CD4-positive, alpha-beta T cell (primary cell): Measurements from ENCODE around the gene SOWAHC. TPM values are rescaled to one million over a fixed set of nuclear protein-coding genes. Genes with fewer than 3 reads are reported as not detected.

ENCODE experiments used
- ATAC-seq: fragments of 200-7000 bp; cut with Tn5 transposase; one replicate; pipeline ENCODE4 v1.10.0; 2022; ENCODE audit warnings: mild to moderate bottlenecking; ENCODE audit not compliant: poor library complexity
- CTCF ChIA-PET: fragments of 350-600 bp; sonication (Branson Sonifier 250); formaldehyde crosslinking; loops from one replicate; lab custom pipeline; 2021; ENCODE audit warnings: antibody characterized with exemption, inconsistent platforms; lab: Charles Lee
- POLR2A ChIA-PET: fragments of 350-600 bp; sonication (Branson Sonifier 250); formaldehyde crosslinking; loops from one replicate; lab custom pipeline; 2021; ENCODE audit warnings: antibody characterized with exemption, inconsistent platforms; lab: Charles Lee
- DNase-seq, 14 experiments: peaks; one replicate each; pipeline ENCODE4 v3.0.0-alpha.2; 2013 to 2020; ENCODE audit warnings: mixed read lengths in 2 of 14
- H3K27ac ChIP-seq, 2 donors: one replicate each; pipeline versions ENCODE4 v1.5.1 to v1.7.0; 2013; ENCODE audit warnings: low read length in 2 of 2, low read depth in 1 of 2, mild to moderate bottlenecking in 1 of 2
- H3K27me3 ChIP-seq, 2 experiments: 1 replicate in 1 of 2; 2 replicates in 1 of 2; pipeline versions ENCODE4 v1.6.1 to v1.7.0; 2013; ENCODE audit warnings: low read length in 2 of 2, control low read depth in 1 of 2, mild to moderate bottlenecking in 1 of 2, moderate library complexity in 1 of 2; ENCODE audit not compliant: insufficient read depth in 2 of 2, control insufficient read depth in 1 of 2
- H3K36me3 ChIP-seq: one replicate; pipeline ENCODE4 v1.6.1; 2013; ENCODE audit warnings: low read length, control low read depth; ENCODE audit not compliant: insufficient read depth
- H3K4me1 ChIP-seq: one replicate; pipeline ENCODE4 v1.6.1; 2013; ENCODE audit warnings: low read length, control low read depth; ENCODE audit not compliant: insufficient read depth
- H3K4me3 ChIP-seq: one replicate; pipeline ENCODE4 v1.5.1; 2013; ENCODE audit warnings: mild to moderate bottlenecking, low read length, moderate library complexity
- H3K9me3 ChIP-seq, 2 experiments: 1 replicate in 1 of 2; 2 replicates in 1 of 2; pipeline versions ENCODE4 v1.6.1 to v1.7.0; 2013; ENCODE audit warnings: low read length in 2 of 2, mild to moderate bottlenecking in 2 of 2, control low read depth in 1 of 2, moderate library complexity in 1 of 2; ENCODE audit not compliant: control insufficient read depth in 1 of 2, insufficient read depth in 1 of 2
- H3K27ac Mint-ChIP-seq: one replicate; pipeline ENCODE4 v1.8.0; 2020; ENCODE audit warnings: mixed read lengths
- H3K27me3 Mint-ChIP-seq: one replicate; pipeline ENCODE4 v1.8.0; 2021; ENCODE audit warnings: mixed read lengths
- H3K36me3 Mint-ChIP-seq: one replicate; pipeline ENCODE4 v1.8.0; 2021; ENCODE audit warnings: low read depth, mixed read lengths
- H3K4me1 Mint-ChIP-seq: one replicate; pipeline ENCODE4 v1.8.0; 2021; ENCODE audit warnings: low read depth, mixed read lengths
- H3K4me3 Mint-ChIP-seq: one replicate; pipeline ENCODE4 v1.8.0; 2020; ENCODE audit warnings: mild to moderate bottlenecking, mixed read lengths
- H3K9me3 Mint-ChIP-seq: one replicate; pipeline ENCODE4 v1.8.0; 2020; ENCODE audit warnings: mixed read lengths
- CTCF ChIP-seq: fragments of 200-600 bp; IDR thresholded peaks from one replicate; pipeline ENCODE4 v1.8.0; 2022; ENCODE audit warnings: antibody characterized with exemption, mild to moderate bottlenecking
- intact Hi-C, 2 experiments: fragments of 100-400 bp; cut with DNase I in 1 of 2; cut with micrococcal nuclease in 1 of 2; formaldehyde crosslinking; loops; one replicate each; pipeline versions ENCODE4 v1.15.1 to v1.9.0; 2023 to 2025; cut with DNase I, micrococcal nuclease
- total RNA-seq, 174 experiments: library from RNA in 2 of 174; stranded (reverse) in 2 of 174; gene quantifications; one replicate each; pipeline ENCODE4 v1.2.3 and lab custom pipeline; 2021 to 2026

The SOWAHC gene
- total RNA-seq, 2 experiments from 2014 or later, result 1.3 to 1.6 TPM

DNA sequence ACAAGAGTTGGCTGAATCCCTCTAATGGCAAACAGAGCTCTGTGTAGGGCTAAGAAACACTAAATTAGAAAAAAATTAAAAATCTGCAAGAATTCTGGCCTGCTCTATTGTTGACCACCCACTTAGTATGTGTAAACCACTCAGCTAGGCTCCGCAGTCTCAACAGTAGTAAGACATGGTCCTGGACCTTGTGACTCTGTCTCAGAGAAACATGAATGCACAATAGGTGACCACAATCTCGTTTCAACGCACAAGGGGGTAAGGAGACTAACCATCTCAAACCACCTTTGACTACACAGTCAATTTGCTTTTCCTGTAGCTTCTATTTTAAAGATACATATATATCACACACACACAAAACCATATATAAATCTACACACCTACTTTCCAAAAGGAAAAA is 16.9 kb upstream of the SOWAHC start:
- Histone ChIP-seq H3K4me1 (no peaks in the 10 kb centered on the region), H3K9me3 (no peaks in the 10 kb centered on the region), H3K27me3 (peaks cover 0 to 6% of the 10 kb centered on the region in 2 experiments), H3K27ac (no peak overlapping the region), H3K36me3 (no peaks in the 10 kb centered on the region), H3K4me3 (no peak overlapping the region)
- ChIA-PET CTCF (no interaction called here), POLR2A (interaction anchor here (1.0 to 1.1 kb wide), 2 partner anchors 11 to 17 kb away, joined by 3 to 6 read pairs; partner anchors contain the start of genes SEPTIN10 and SOWAHC)
- no peak for TF ChIP-seq CTCF
- Mint-ChIP-seq H3K4me1 (no peaks in the 10 kb centered on the region), H3K36me3 (no peaks in the 10 kb centered on the region), H3K27ac (no peak overlapping the region), H3K27me3 (peaks cover 14% of the 10 kb centered on the region), H3K4me3 (no peak overlapping the region), H3K9me3 (no peaks in the 10 kb centered on the region)
- DNase-seq (no peak), ATAC-seq (no peak)
- intact Hi-C loops, result no loop called here

DNA sequence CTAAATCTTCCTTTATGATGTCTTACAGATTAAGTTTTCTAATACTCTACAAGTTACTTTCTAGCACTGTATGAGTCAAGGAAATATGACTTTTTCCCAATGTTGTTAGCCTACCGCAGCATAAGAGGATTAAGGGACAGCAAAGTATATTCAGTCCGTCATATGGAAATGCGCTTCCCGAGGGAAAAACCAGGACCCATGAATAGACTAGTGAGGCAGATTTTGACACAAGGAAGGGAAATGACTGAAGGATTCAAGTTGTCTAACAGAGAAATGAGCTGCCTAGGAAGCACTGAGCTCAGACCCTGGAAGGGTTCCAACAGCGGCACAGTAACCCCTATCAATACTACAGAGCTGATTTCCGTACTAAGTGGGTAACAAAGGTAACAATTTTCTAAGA is 12.4 kb upstream of the SOWAHC start:
- H3K9me3 Mint-ChIP-seq, result no peaks in the 10 kb centered on the region

GRCh38 chr2:109602617-109603188 is 11.5 kb upstream of the SOWAHC start:
- no peaks in the 10 kb centered on the region for H3K9me3 ChIP-seq
- no peaks in the 10 kb centered on the region for H3K4me1 ChIP-seq
- Mint-ChIP-seq H3K27ac (no peak overlapping the region), H3K4me3 (no peak overlapping the region), H3K4me1 (no peaks in the 10 kb centered on the region), H3K36me3 (no peaks in the 10 kb centered on the region), H3K27me3 (peaks cover 45% of the 10 kb centered on the region), H3K9me3 (no peaks in the 10 kb centered on the region)
- intact Hi-C loops, result no loop called here
- POLR2A ChIA-PET, result no interaction called here
- ATAC-seq (no peak), DNase-seq (no peak)
- CTCF ChIA-PET, result no interaction called here
- peaks cover 2 to 8% of the 10 kb centered on the region in 2 experiments for H3K27me3 ChIP-seq
- H3K36me3 ChIP-seq, result no peaks in the 10 kb centered on the region
- no peak overlapping the region for H3K4me3 ChIP-seq
- H3K27ac ChIP-seq, result no peak overlapping the region
- TF ChIP-seq CTCF, result no peak

More for the DNA sequence above, 12.4 kb upstream of the SOWAHC start:
- DNase-seq (no peak), ATAC-seq (no peak)
- Histone ChIP-seq H3K27ac (no peak overlapping the region), H3K4me3 (no peak overlapping the region), H3K27me3 (peaks cover 0 to 7% of the 10 kb centered on the region in 2 experiments), H3K9me3 (no peaks in the 10 kb centered on the region), H3K36me3 (no peaks in the 10 kb centered on the region), H3K4me1 (no peaks in the 10 kb centered on the region)
- H3K36me3 Mint-ChIP-seq, result no peaks in the 10 kb centered on the region
- POLR2A ChIA-PET, result no interaction called here
- H3K4me1 Mint-ChIP-seq, result no peaks in the 10 kb centered on the region
- H3K27ac Mint-ChIP-seq, result no peak overlapping the region
- intact Hi-C loops, result no loop called here
- no peak for TF ChIP-seq CTCF
- CTCF ChIA-PET, result no interaction called here
- no peak overlapping the region for H3K4me3 Mint-ChIP-seq
- H3K27me3 Mint-ChIP-seq, result peaks cover 36% of the 10 kb centered on the region
